NB4 (cell line): Measurements from ENCODE around the gene ADGRE1.
A peak's percentile ranks its signal among the peaks of the same experiment; 100 is the strongest.

Experiments used
- DNase-seq: peaks from one replicate; pipeline ENCODE4 v3.0.0; 2010; ENCODE audit warnings: low read depth
- H3K4me3 ChIP-seq: one replicate; pipeline ENCODE4 v1.5.1; 2011; ENCODE audit warnings: mild to moderate bottlenecking, low read depth, low read length, moderate library complexity
- CTCF ChIP-seq: IDR thresholded peaks from one replicate; pipeline ENCODE4 v1.5.1; 2012; ENCODE audit warnings: low read depth, low read length
- MAX ChIP-seq: IDR thresholded peaks from 2 replicates; pipeline ENCODE4 v1.6.1; 2011; ENCODE audit warnings: low read depth, low read length
- MYC ChIP-seq: IDR thresholded peaks from 2 replicates; pipeline ENCODE4 v1.6.1; 2011; ENCODE audit warnings: low read depth, low read length
- POLR2A ChIP-seq: IDR thresholded peaks from 2 replicates; pipeline ENCODE4 v1.6.1; 2011; ENCODE audit warnings: mild to moderate bottlenecking; ENCODE audit not compliant: insufficient read length; ENCODE audit errors: extremely low read depth

The ADGRE1 gene

GRCh38 chr19:6963937-6964336, 76.6 kb downstream of the ADGRE1 start:
- no peak overlapping the region for H3K4me3 ChIP-seq
- DNase-seq: peak; percentile 33
- TF ChIP-seq POLR2A (no peak), CTCF (peak; percentile 47), MAX (no peak), MYC (no peak)

- no peak overlapping the region for H3K4me3 ChIP-seq
- TF ChIP-seq MAX: no peak
- TF ChIP-seq POLR2A: no peak
- no peak for TF ChIP-seq MYC
- no peak for TF ChIP-seq CTCF
- no peak for DNase-seq
Observed at GRCh38 chr19:6967967-6968366, 80.6 kb downstream of the ADGRE1 start.

- TF ChIP-seq MYC (no peak), POLR2A (no peak), CTCF (no peak), MAX (no peak)
- no peak for DNase-seq
- H3K4me3 ChIP-seq: no peak overlapping the region
Observed at GRCh38 chr19:6969490-6969889, 82.1 kb downstream of the ADGRE1 start.

- TF ChIP-seq CTCF (no peak), MYC (no peak), POLR2A (no peak), MAX (no peak)
- DNase-seq: peak; percentile 51
- no peak overlapping the region for H3K4me3 ChIP-seq
Observed at GRCh38 chr19:6970021-6970420, 82.6 kb downstream of the ADGRE1 start.

GRCh38 chr19:6970443-6970842, 83.1 kb downstream of the ADGRE1 start:
- no peak overlapping the region for H3K4me3 ChIP-seq
- TF ChIP-seq MYC (peak; percentile 83), POLR2A (no peak), MAX (peak; percentile 97), CTCF (no peak)
- DNase-seq: peak; percentile 90

GRCh38 chr19:6971366-6971765, 84.0 kb downstream of the ADGRE1 start:
- no peak overlapping the region for H3K4me3 ChIP-seq
- DNase-seq: no peak
- no peak for TF ChIP-seq CTCF
- TF ChIP-seq POLR2A: no peak
- TF ChIP-seq MAX: no peak
- TF ChIP-seq MYC: no peak
